Kidney (tissue), 14 donors: ENCODE data around the gene LTBP2. TPM values are rescaled to one million over a fixed set of nuclear protein-coding genes. Genes with fewer than 3 reads are reported as not detected.

Experiments
- DNase-seq, 5 donors: peaks; one replicate each; pipeline ENCODE4 v3.0.0-alpha.2; 2013 to 2020
- FAIRE-seq: peaks from 2 replicates; lab custom pipeline; 2012; peaks lifted over from hg19 to GRCh38; lab: Jason Lieb, UNC
- H3K27ac ChIP-seq, 2 donors: one replicate each; pipeline ENCODE4 v1.7.0; 2013; ENCODE audit warnings: low read depth in 2 of 2, low read length in 2 of 2, inconsistent platforms in 1 of 2
- H3K27me3 ChIP-seq: one replicate; pipeline ENCODE4 v1.7.1; 2013; ENCODE audit warnings: low read length, inconsistent platforms; ENCODE audit not compliant: control insufficient read depth, insufficient read depth
- H3K36me3 ChIP-seq, 3 donors: one replicate each; pipeline versions ENCODE4 v1.7.0 to v1.7.1; 2013; ENCODE audit warnings: low read length in 3 of 3, control low read depth in 1 of 3, inconsistent platforms in 1 of 3; ENCODE audit not compliant: insufficient read depth in 3 of 3, control insufficient read depth in 2 of 3
- H3K4me1 ChIP-seq, 3 donors: one replicate each; pipeline versions ENCODE4 v1.7.0 to v1.7.1; 2013; ENCODE audit warnings: low read length in 3 of 3, inconsistent platforms in 1 of 3, low read depth in 1 of 3; ENCODE audit not compliant: control insufficient read depth in 2 of 3, insufficient read depth in 2 of 3
- H3K4me3 ChIP-seq, 3 donors: one replicate each; pipeline versions ENCODE4 v1.7.0 to v1.8.1; 2013; ENCODE audit warnings: low read length in 3 of 3, control low read depth in 1 of 3, inconsistent platforms in 1 of 3
- H3K9ac ChIP-seq, 3 donors: one replicate each; pipeline versions ENCODE4 v1.7.0 to v1.7.1; 2013; ENCODE audit warnings: low read length in 3 of 3, control low read depth in 1 of 3, inconsistent platforms in 1 of 3
- H3K9me3 ChIP-seq, 3 donors: one replicate each; pipeline versions ENCODE4 v1.7.0 to v1.7.1; 2013; ENCODE audit warnings: low read length in 3 of 3, control low read depth in 1 of 3, inconsistent platforms in 1 of 3; ENCODE audit not compliant: control insufficient read depth in 2 of 3, insufficient read depth in 1 of 3
- CTCF ChIP-seq: IDR thresholded peaks from 3 replicates; pipeline ENCODE4 v1.5.1; 2012; ENCODE audit warnings: mild to moderate bottlenecking, moderate library complexity, borderline replicate concordance; ENCODE audit not compliant: insufficient read depth; ENCODE audit errors: extremely low read depth
- intact Hi-C: fragments of 100-400 bp; cut with DNase I; formaldehyde crosslinking; loops from one replicate; pipeline ENCODE4 v1.11.1; 2022
- polyA plus RNA-seq: library from polyadenylated mRNA; stranded (reverse); fragments of 350-450 nt; fragmentation: Illumina TruSeq; extraction: RNeasy Lipid Tissue Mini Kit (QIAGEN cat#74804); gene quantifications from one replicate; pipeline ENCODE4 v1.2.3, GENCODE V29; 2014; ENCODE audit warnings: low read depth, low replicate concordance; ENCODE audit not compliant: insufficient read depth
- total RNA-seq: library from RNA; stranded (reverse); fragmentation: NEBNext Ultra II Directional; extraction: Animal tissue kit (Norgen Biotek cat#: 25700); gene quantifications from one replicate; pipeline ENCODE4 v1.2.1, GENCODE V29; 2021
- donor health status: control.
- donor health status: control.
- donor health status: control.
- donor health status: control.
- donor health status: control.
- donor health status: DM: yes; HTN: yes; CAD: no.
- donor health status: Normal renal cell carcinoma (clear cell type).

Gene LTBP2
- total and polyA plus RNA-seq, 2 donors from 2014 or later = 2.9 to 10.4 TPM

GRCh38 chr14:74608959-74609611, 3.0 kb downstream of the LTBP2 start:
- H3K4me3 ChIP-seq = peak overlapping the region in 1 of 3 donors; percentile 12

GRCh38 chr14:74606727-74607126, 5.3 kb downstream of the LTBP2 start:
- Histone ChIP-seq H3K36me3 (peaks cover 0 to 2% (median 0%) of the 10 kb centered on the region in 3 donors), H3K9ac (no peak overlapping the region), H3K27ac (no peak overlapping the region), H3K4me1 (peaks cover 0 to 5% (median 0%) of the 10 kb centered on the region in 3 donors), H3K4me3 (no peak overlapping the region), H3K9me3 (no peaks in the 10 kb centered on the region), H3K27me3 (peaks cover 2% of the 10 kb centered on the region)
- FAIRE-seq (no peak), DNase-seq (no peak)
- TF ChIP-seq CTCF = no peak
- intact Hi-C loops = no loop called here

More at GRCh38 chr14:74608959-74609611, 3.0 kb downstream of the LTBP2 start:
- no peaks in the 10 kb centered on the region for H3K36me3 ChIP-seq
- DNase-seq (peak; percentile 86 to 89 (median 87)), FAIRE-seq (no peak)
- H3K9me3 ChIP-seq = no peaks in the 10 kb centered on the region
- intact Hi-C loops = no loop called here
- peak; percentile 98 for TF ChIP-seq CTCF
- no peak overlapping the region for H3K27ac ChIP-seq
- H3K9ac ChIP-seq = no peak overlapping the region
- peaks cover 0 to 5% (median 0%) of the 10 kb centered on the region in 3 donors for H3K4me1 ChIP-seq
- H3K27me3 ChIP-seq = peaks cover 2% of the 10 kb centered on the region

- H3K27ac ChIP-seq = no peak overlapping the region
- no peaks in the 10 kb centered on the region for H3K9me3 ChIP-seq
- H3K27me3 ChIP-seq = peaks cover 1% of the 10 kb centered on the region
- DNase-seq = no peak
- FAIRE-seq = no peak
- peaks cover 0 to 2% (median 0%) of the 10 kb centered on the region in 3 donors for H3K36me3 ChIP-seq
- no peak for TF ChIP-seq CTCF
- intact Hi-C loops = no loop called here
- no peak overlapping the region for H3K9ac ChIP-seq
- H3K4me3 ChIP-seq = no peak overlapping the region
- peaks cover 0 to 3% (median 0%) of the 10 kb centered on the region in 3 donors for H3K4me1 ChIP-seq
Measured at GRCh38 chr14:74605531-74606223, 6.4 kb downstream of the LTBP2 start.
